Stimulated activated CD8-positive, alpha-beta memory T cell treated with anti-CD3 and anti-CD28 coated beads, Interleukin-15, amount 100 ng/mL, for 48 hours (primary cell): ENCODE measurements around the gene TERT.
"Not testable (repeated sequence)": the region's sequence is repeated elsewhere in the genome, so short reads cannot be mapped to it uniquely, and the experiment has no call there.

ENCODE experiments used
- DNase-seq, 2 donors: peaks; one replicate each; pipeline ENCODE4 v3.0.0-alpha.2; 2020; ENCODE audit warnings: low read depth in 2 of 2

The TERT gene

DNA sequence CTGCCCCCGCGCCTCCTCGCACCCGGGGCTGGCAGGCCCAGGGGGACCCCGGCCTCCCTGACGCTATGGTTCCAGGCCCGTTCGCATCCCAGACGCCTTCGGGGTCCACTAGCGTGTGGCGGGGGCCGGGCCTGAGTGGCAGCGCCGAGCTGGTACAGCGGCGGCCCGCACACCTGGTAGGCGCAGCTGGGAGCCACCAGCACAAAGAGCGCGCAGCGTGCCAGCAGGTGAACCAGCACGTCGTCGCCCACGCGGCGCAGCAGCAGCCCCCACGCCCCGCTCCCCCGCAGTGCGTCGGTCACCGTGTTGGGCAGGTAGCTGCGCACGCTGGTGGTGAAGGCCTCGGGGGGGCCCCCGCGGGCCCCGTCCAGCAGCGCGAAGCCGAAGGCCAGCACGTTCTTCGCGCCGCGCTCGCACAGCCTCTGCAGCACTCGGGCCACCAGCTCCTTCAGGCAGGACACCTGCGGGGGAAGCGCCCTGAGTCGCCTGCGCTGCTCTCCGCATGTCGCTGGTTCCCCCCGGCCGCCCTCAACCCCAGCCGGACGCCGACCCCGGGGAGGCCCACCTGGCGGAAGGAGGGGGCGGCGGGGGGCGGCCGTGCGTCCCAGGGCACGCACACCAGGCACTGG, 548 bp downstream of the TERT start:
- DNase-seq: no peak

DNA sequence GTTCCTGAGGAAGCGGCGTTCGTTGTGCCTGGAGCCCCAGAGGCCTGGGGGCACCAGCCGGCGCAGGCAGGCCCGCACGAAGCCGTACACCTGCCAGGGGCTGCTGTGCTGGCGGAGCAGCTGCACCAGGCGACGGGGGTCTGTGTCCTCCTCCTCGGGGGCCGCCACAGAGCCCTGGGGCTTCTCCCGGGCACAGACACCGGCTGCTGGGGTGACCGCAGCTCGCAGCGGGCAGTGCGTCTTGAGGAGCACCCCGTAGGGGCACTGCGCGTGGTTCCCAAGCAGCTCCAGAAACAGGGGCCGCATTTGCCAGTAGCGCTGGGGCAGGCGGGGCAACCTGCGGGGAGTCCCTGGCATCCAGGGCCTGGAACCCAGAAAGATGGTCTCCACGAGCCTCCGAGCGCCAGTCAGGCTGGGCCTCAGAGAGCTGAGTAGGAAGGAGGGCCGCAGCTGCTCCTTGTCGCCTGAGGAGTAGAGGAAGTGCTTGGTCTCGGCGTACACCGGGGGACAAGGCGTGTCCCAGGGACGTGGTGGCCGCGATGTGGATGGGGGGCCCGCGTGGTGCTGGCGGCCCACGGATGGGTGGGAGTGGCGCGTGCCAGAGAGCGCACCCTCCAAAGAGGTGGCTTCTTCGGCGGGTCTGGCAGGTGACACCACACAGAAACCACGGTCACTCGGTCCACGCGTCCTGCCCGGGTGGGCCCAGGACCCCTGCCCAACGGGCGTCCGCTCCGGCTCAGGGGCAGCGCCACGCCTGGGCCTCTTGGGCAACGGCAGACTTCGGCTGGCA, 1.3 kb downstream of the TERT start:
- no peak for DNase-seq

DNA sequence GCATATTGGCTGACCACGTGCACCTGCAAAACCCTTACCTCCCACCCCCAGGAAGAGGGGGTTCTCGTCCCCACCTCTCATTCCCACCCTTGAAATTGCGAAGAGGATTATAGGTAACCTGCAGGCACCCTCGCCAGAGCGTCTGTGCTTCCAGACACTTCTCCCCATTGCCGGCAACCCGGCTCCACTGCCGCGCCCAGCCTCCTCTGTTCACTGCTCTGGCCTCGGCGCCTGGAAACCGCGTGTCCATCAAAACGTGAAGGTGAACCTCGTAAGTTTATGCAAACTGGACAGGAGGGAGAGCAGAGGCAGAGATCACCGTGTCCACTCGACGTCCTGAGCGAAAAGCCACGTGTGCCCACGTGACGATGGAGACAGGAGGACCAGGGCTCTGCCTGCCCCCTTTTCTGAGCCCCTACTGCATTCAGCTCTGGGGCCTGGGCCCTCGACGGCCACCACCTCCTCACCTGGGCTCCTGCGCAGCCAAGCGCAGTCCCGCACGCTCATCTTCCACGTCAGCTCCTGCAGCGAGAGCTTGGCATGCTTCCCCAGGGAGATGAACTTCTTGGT, 1.9 kb downstream of the TERT start:
- DNase-seq: no peak

DNA sequence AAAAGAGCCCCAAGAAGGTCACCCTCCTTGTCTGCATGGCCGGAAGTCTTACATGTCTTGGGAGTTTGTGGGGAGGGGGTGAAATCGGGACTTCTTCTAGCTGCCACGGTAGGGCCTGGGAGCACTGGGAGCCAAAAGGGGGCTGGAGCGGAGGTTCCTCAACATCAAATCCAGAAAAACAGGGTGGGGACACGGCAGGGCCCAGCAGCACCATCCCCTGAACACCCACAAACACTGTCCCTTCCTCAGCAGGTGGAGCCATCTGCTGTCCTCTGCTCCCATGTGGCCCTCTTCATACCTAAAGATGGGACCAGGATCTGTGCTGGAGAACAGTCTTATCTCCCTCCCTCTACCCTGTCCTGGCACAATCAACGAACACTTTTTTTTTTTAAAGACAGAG, 2.7 kb downstream of the TERT start:
- DNase-seq: no peak

DNA sequence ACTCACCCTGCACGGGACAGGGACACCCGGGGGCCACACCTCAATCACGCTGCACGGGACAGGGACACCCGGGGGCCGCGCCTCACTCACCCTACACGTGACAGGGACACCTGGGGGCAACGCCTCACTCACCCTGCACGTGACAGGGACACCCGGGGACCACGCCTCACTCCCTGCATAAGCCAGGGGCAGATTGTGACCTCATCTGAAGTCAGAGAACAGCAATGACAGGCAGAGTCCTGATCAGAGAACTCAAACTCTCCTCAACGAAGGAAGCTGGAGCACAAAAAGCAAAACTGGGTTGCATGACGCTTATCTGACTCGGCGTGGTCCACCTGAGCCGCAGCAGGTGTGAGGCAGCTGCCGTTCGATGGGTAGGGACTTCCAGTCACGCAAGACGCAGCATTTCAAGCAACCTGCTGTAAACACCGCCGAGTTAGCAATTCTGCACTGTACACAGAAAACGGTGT, 3.2 kb downstream of the TERT start:
- DNase-seq: no peak

DNA sequence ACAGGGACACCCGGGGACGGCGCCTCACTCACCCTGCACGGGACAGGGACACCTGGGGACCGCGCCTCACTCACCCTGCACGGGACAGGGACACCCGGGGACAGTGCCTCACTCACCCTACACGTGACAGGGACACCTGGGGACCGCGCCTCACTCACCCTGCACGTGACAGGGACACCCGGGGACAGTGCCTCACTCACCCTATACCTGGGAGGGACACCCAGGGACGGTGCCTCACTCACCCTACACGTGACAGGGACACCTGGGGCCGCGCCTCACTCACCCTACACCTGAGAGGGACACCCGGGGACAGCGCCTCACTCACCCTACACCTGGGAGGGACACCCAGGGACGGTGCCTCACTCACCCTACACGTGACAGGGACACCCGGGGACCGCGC, 3.9 kb downstream of the TERT start:
- DNase-seq: not testable (repeated sequence)

DNA sequence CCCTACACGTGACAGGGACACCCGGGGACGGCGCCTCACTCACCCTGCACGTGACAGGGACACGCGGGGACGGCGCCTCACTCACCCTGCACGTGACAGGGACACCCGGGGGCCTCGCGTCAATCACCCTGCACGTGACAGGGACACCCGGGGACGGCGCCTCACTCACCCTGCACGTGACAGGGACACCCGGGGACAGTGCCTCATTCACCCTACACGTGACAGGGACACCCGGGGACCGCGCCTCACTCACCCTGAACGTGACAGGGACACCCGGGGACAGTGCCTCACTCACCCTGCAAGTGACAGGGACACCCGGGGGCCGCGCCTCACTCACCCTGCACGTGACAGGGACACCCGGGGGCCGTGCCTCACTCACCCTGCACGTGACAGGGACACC, 5.3 kb downstream of the TERT start:
- not testable (repeated sequence) for DNase-seq

DNA sequence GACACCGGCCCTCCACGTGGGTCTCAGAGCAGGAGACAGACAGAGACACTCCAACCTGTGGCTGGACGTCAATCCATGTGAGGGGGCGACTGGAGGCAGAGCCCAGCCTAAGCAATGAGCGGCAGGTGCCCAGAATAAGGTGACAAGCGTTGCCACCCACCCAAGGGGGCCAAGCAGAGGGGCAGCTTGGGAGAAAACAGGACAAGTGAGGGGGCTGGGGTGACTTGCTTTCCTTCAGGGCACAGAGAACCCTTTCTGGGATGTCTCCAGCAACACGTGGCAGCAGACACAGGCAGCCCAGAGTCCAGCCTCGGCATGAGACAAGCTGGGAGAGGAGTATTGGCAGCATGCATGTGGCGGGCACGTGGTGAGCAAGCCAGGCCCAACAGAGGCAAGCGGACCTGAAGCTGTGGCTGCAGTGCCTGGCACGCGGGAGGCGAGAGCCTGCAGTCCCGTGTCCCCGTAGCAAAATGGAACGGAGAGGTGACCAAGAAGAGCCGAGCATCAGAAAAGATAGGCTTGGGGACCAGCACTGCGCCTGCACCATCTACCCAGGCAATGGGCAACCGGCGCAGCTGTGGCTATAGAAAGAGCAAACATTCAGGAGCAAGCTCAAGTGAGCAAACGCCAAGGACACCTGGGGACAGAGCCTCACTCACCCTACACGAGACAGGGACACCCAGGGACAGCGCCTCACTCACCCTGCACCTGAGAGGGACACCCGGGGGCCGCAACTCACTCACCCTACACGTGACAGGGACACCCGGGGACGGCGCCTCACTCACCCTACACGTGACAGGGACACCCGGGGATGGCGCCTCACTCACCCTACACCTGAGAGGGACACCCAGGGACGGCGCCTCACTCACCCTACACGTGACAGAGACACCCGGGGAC, 6.2 kb downstream of the TERT start:
- DNase-seq: no peak

DNA sequence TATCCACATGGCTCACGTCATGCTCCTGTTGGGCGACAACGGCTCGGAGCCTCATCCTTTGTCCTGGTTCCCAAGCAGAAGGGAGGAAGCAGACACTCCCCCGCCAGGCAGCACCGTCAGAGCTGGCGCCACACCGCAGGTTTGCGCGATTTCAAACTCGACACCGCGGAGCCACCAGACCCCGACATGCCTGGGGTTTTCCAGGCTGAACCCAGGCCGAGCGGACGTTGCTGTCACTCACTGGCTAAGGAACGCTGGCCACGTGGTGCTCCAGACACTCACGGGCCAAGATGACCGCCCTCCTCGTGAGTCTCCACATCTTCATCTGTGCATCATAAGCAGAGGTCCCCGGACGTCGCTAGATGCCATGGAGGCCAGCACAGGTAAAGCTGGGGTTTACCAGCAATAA, 9.0 kb downstream of the TERT start:
- DNase-seq: no peak

DNA sequence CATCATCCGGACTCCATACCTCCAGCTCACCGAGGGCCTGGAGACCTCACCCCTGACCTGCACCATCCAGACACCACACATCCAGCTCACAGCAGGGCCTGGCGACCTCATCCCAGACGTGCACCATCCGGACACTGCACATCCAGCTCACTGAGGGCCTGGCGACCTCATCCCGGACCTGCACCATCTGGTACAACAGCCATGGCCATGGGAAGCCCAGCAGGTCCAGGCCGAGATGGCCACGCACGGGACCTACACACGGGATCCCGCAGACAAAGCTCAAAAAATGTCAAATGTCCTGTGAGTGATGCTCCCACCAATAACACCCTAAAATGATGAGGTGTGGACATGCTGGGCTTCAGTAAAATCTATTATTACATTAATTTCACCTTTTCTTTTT, 9.7 kb downstream of the TERT start:
- DNase-seq: no peak

DNA sequence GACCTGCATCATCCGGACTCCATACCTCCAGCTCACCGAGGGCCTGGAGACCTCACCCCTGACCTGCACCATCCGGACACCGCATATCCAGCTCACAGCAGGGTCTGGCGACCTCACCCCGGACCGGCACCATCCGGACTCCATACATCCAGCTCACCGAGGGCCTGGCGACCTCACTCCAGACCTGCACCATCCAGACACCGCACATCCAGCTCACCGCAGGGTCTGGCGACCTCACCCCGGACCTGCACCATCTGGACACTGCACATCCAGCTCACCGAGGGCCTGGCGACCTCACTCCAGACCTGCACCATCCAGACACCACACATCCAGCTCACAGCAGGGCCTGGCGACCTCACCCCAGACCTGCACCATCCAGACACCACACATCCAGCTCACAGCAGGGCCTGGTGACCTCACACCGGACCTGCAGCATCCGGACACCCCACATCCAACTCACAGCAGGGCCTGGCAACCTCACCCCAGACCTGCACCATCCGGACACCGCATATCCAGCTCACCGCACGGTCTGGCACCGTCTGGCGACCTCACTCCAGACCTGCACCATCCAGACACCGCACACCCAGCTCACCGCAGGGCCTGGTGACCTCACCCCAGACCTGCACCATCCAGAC, 10.4 kb downstream of the TERT start:
- not testable (repeated sequence) for DNase-seq

DNA sequence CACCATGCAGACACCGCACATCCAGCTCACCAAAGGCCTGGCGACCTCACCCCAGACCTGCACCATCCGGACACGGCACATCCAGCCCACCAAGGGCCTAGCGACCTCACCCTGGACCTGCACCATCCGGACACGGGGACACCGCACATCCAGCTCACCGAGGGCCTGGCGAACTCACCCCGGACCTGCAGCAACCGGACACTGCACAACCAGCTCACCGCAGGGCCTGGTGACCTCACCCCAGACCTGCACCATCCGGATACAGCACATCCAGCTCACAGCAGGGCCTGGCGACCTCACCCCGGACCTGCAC, 11.2 kb downstream of the TERT start:
- not testable (repeated sequence) for DNase-seq

DNA sequence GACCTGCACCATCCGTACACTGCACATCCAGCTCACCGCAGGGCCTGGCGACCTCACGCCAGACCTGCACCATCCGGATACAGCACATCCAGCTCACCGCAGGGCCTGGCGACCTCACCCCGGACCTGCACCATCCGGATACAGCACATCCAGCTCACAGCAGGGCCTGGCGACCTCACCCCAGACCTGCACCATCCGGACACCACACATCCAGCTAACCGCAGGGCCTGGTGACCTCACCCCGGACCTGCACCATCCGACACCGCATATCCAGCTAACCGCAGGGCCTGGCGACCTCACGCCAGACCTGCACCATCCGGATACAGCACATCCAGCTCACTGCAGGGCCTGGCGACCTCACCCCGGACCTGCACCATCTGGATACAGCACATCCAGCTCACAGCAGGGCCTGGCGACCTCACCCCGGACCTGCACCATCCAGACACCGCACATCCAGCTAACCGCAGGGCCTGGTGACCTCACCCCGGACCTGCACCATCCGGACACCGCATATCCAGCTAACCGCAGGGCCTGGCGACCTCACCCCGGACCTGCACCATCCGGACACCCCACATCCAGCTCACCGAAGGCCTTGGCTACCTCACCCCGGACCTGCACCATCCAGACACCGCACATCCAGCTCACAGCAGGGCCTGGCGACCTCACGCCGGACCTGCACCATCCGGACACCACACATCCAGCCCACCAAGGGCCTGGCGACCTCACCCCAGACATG, 11.7 kb downstream of the TERT start:
- not testable (repeated sequence) for DNase-seq

DNA sequence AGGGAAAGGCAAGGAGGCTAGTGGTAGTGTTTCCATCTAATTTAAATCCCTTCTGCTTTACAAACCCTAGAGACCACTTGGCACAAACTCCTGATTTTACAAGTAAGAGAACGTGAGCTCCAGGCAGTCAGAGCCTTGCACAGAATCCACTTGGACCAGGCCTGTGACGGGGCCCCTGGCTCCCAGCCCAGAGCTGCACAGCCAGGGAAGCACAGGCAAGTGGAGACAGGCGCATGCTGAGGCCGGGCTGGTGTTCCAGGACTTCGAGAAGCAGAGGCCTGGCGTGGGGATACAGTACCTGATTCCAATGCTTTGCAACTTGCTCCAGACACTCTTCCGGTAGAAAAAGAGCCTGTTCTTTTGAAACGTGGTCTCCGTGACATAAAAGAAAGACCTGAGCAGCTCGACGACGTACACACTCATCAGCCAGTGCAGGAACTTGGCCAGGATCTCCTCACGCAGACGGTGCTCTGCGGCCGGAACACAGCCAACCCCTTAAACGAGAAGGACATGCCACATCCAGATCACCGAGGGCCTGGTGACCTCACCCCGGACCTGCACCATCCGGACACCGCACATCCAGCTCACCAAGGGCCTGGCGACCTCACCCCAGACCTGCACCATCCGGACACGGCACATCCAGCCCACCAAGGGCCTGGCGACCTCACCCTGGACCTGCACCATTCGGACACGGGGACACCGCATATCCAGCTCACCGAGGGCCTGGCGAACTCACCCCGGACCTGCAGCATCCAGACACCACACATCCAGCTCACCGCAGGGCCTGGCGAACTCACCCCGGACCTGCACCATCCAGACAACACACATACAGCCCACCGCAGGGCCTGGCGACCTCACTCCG, 12.5 kb downstream of the TERT start:
- DNase-seq: no peak

DNA sequence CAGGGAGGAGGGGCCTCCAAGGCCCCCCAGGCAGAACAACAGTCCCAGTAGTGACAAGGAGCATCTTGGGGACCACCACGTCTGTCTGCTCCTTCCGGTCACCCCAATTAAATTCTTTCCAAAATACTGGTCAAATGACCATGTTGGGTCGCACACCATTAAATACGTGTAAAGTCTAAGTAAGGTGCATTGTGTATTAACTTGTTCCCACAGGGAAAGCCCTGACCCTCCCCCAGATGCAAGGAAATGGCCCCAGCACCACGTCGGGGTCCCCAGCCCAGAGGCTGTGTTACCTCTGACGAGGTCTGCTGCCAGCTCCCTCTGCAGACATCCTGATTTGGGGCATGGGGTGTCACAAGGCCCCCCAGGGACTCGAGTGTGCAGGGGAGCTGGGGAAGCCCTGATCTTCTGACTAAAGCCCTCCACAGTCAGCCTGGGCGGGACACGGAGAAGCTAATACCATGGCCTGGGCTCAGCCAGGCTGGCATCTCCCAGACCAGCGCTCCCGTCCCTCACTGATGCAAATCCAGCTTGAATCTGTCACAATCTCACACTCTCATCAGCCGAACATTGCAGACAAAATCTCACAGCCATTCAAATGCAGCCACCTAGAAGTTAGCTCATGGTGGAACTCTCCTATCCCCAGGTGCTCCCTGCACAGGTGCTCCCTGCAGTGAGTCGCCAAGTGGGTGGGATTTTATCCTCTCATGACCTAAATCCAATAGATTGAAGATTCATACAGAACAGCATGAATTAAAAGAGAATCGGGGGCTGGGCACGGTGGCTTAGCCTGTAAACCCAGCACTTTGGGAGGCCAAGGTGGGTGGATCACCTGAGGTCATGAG, 13.6 kb downstream of the TERT start:
- DNase-seq: no peak

DNA sequence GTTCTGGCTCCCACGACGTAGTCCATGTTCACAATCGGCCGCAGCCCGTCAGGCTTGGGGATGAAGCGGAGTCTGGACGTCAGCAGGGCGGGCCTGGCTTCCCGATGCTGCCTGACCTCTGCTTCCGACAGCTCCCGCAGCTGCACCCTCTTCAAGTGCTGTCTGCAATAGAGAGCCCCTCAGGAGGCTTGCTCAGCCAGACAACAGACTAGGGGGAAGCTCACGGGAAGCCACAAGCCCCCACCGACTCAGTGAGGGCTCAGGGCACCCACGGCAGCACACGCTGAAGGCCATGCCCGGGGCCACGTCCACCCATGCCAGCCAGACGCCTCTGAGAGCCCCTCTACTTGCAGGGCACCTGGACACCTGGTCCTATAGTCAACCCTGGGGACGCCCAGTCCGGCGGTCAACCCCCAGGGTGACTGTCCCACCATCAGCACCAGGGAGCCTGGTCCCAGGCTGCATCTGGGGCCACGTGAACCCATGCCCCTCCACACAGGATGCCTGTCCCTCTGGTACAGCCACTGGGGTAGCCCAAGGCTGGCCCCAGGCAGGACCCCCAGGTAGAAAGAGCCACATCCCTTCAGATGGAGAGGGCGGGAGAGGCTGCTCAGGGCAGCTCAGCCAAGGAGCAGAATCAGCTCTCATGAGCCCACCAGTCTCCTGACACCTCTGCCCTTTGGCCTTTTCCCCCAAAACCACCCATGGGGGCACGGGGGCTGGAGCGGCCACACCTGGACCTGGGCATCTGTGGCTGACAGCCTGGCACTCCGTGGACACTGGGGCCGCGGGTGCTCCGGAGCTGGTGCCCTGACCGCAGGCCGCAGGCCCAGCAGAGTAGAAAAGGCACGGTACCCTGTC, 14.5 kb downstream of the TERT start:
- no peak for DNase-seq

DNA sequence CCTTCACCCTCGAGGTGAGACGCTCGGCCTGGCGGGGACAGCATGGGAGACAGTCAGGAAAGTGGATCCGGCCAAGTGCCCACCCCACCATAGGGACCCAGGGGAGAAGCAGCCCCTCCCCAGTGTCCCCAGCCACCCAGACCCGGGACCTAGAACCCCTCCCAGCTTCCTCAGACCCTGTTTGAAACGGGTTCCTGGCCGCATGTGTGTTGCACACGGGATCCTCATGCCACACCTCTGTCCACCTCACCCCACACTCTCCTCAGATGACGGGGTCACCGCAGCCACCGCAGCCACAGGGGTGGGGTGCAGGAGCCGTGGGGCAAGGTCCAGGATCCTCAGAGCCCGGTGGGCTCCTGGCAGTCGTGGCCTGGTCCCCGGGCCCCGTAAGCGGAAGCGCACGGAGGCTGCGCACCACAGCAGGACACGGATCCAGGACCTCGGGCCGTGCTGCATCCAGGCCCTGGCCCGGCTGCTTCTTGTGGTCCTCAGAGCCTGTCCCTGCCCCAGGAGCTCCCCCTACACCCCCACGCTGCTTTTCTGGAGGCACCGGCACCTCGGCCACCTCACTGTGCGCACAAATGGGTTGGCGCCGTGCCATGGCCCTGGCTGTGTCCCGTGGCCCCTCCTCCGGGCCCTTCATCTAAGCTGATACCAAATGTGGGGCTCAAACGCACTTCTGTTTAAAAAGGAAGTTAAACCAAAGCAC, 15.3 kb downstream of the TERT start:
- no peak for DNase-seq
